ENCODE data around the gene AP2M1. TPM values are rescaled to one million over a fixed set of nuclear protein-coding genes. Genes with fewer than 3 reads are reported as not detected.
A peak's percentile ranks its signal among the peaks of the same experiment; 100 is the strongest.

AP2M1 gene
- total and polyA plus RNA-seq, 2 of the 13 experiments (the other 11 are each of a cell fraction or from before 2014, with no cell fraction given): 126 to 146 TPM

- TF ChIP-seq, protein P1, sequence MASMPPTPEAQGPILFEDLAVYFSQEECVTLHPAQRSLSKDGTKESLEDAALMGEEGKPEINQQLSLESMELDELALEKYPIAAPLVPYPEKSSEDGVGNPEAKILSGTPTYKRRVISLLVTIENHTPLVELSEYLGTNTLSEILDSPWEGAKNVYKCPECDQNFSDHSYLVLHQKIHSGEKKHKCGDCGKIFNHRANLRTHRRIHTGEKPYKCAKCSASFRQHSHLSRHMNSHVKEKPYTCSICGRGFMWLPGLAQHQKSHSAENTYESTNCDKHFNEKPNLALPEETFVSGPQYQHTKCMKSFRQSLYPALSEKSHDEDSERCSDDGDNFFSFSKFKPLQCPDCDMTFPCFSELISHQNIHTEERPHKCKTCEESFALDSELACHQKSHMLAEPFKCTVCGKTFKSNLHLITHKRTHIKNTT (CRISPR knock-in tag; IDR thresholded peaks at IDR 0.05): no peak
- TF ChIP-seq ZNF441 (CRISPR knock-in tag; IDR thresholded peaks at IDR 0.05; ENCODE audit: borderline replicate concordance) (peak; percentile 81; the same call in 1 of the 2 replicates), TEAD2 (CRISPR knock-in tag; IDR thresholded peaks at IDR 0.05) (no peak), KDM5B (CRISPR knock-in tag; IDR thresholded peaks at IDR 0.05; ENCODE audit: borderline replicate concordance) (peak; percentile 78), KAT2B (IDR thresholded peaks at IDR 0.05; ENCODE audit: borderline replicate concordance, low read depth, low read length) (no peak), KDM1A (CRISPR knock-in tag; IDR thresholded peaks at IDR 0.05) (no peak), ZNF101 (CRISPR knock-in tag; IDR thresholded peaks at IDR 0.05; ENCODE audit: borderline replicate concordance, low read depth) (no peak), TCF12 (IDR thresholded peaks at IDR 0.05) (no peak), TCF12 (CRISPR knock-in tag; IDR thresholded peaks at IDR 0.05) (no peak), ZNF264 (CRISPR knock-in tag; IDR thresholded peaks at IDR 0.05) (no peak), EHMT2 (IDR thresholded peaks at IDR 0.05; ENCODE audit: borderline replicate concordance, low read depth, low read length) (no peak), ZNF33B (CRISPR knock-in tag; IDR thresholded peaks at IDR 0.05) (no peak), ZKSCAN5 (CRISPR knock-in tag; IDR thresholded peaks at IDR 0.05) (no peak), HCFC1 (IDR thresholded peaks at IDR 0.05; ENCODE audit: low read depth, low read length) (peak; percentile 92), NR2F2 (IDR thresholded peaks at IDR 0.05; ENCODE audit: borderline replicate concordance, low read depth) (no peak; the same call in 1 of the 2 replicates), HNRNPH1 (optimal IDR thresholded peaks at IDR 0.05; ENCODE audit: low read depth, low read length) (no peak), ZUFSP (CRISPR knock-in tag; IDR thresholded peaks at IDR 0.05; ENCODE audit: borderline replicate concordance) (no peak), ZNF761 (CRISPR knock-in tag; conservative IDR thresholded peaks at IDR 0.05) (no peak), HIVEP1 (CRISPR knock-in tag; IDR thresholded peaks at IDR 0.05) (no peak)
- TF ChIP-seq, protein P2, sequence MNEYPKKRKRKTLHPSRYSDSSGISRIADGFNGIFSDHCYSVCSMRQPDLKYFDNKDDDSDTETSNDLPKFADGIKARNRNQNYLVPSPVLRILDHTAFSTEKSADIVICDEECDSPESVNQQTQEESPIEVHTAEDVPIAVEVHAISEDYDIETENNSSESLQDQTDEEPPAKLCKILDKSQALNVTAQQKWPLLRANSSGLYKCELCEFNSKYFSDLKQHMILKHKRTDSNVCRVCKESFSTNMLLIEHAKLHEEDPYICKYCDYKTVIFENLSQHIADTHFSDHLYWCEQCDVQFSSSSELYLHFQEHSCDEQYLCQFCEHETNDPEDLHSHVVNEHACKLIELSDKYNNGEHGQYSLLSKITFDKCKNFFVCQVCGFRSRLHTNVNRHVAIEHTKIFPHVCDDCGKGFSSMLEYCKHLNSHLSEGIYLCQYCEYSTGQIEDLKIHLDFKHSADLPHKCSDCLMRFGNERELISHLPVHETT (CRISPR knock-in tag; conservative IDR thresholded peaks at IDR 0.05): no peak
- TF ChIP-seq, protein P3, sequence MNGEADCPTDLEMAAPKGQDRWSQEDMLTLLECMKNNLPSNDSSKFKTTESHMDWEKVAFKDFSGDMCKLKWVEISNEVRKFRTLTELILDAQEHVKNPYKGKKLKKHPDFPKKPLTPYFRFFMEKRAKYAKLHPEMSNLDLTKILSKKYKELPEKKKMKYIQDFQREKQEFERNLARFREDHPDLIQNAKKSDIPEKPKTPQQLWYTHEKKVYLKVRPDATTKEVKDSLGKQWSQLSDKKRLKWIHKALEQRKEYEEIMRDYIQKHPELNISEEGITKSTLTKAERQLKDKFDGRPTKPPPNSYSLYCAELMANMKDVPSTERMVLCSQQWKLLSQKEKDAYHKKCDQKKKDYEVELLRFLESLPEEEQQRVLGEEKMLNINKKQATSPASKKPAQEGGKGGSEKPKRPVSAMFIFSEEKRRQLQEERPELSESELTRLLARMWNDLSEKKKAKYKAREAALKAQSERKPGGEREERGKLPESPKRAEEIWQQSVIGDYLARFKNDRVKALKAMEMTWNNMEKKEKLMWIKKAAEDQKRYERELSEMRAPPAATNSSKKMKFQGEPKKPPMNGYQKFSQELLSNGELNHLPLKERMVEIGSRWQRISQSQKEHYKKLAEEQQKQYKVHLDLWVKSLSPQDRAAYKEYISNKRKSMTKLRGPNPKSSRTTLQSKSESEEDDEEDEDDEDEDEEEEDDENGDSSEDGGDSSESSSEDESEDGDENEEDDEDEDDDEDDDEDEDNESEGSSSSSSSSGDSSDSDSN (CRISPR knock-in tag; IDR thresholded peaks at IDR 0.05): peak; percentile 67
- TF ChIP-seq, protein P4, sequence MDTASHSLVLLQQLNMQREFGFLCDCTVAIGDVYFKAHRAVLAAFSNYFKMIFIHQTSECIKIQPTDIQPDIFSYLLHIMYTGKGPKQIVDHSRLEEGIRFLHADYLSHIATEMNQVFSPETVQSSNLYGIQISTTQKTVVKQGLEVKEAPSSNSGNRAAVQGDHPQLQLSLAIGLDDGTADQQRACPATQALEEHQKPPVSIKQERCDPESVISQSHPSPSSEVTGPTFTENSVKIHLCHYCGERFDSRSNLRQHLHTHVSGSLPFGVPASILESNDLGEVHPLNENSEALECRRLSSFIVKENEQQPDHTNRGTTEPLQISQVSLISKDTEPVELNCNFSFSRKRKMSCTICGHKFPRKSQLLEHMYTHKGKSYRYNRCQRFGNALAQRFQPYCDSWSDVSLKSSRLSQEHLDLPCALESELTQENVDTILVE (CRISPR knock-in tag; IDR thresholded peaks at IDR 0.05): no peak
Measured at GRCh38 chr3:184174646-184175492, at the start of gene AP2M1 (continued).
